Mesenteric fat pad (tissue), 1 donor: ENCODE measurements around the gene TMEM271. TPM values are rescaled to one million over a fixed set of nuclear protein-coding genes. Genes with fewer than 3 reads are reported as not detected.
A peak's percentile ranks its signal among the peaks of the same experiment; 100 is the strongest.

Source experiments
- DNase-seq: peaks from one replicate; pipeline ENCODE4 v3.0.0-alpha.2; 2020; ENCODE audit warnings: low spot score
- total RNA-seq: library from RNA; stranded (reverse); fragmentation: NEBNext Ultra II Directional; extraction: Animal tissue kit (Norgen Biotek cat#: 25700); gene quantifications from one replicate; pipeline ENCODE4 v1.2.1, GENCODE V29; 2021
- donor health status: DM: yes; HTN: yes; CAD: no.

The TMEM271 gene
- total RNA-seq, 1 donor from 2014 or later, result not detected

DNA sequence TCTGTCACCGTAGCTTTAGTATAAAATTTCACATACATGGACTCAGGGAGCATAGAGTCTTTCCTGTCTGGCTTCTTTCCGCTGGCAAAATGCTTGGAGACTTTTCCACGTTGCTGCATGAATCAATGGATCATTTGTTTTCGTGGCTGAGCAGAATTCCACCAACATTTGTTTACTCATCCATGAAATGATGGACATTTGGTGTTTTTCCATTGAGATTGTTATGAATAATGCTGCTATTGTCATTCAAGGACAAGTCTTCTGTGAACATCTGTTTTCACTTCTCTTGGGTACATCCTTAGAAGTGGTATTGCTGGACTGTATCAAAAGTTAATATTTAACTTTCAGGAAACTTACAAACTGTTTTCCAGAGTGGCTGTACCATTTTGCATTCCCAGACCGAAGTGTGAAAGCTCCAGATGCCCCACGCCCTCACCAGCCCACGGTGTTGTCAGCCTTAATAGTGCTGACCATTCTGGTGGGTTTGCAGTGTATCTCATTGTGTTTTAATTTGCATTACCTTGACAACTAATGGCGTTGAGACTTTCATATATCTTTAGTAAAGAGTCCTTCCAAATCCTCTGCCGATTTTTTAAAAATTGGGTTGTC, 5.8 kb upstream of the TMEM271 start:
- peak; percentile 1 for DNase-seq

- no peak for DNase-seq
Observed at GRCh38 chr4:581181-581580, 5.1 kb upstream of the TMEM271 start.

- no peak for DNase-seq
Observed at GRCh38 chr4:579543-580175, 3.6 kb upstream of the TMEM271 start.

DNA sequence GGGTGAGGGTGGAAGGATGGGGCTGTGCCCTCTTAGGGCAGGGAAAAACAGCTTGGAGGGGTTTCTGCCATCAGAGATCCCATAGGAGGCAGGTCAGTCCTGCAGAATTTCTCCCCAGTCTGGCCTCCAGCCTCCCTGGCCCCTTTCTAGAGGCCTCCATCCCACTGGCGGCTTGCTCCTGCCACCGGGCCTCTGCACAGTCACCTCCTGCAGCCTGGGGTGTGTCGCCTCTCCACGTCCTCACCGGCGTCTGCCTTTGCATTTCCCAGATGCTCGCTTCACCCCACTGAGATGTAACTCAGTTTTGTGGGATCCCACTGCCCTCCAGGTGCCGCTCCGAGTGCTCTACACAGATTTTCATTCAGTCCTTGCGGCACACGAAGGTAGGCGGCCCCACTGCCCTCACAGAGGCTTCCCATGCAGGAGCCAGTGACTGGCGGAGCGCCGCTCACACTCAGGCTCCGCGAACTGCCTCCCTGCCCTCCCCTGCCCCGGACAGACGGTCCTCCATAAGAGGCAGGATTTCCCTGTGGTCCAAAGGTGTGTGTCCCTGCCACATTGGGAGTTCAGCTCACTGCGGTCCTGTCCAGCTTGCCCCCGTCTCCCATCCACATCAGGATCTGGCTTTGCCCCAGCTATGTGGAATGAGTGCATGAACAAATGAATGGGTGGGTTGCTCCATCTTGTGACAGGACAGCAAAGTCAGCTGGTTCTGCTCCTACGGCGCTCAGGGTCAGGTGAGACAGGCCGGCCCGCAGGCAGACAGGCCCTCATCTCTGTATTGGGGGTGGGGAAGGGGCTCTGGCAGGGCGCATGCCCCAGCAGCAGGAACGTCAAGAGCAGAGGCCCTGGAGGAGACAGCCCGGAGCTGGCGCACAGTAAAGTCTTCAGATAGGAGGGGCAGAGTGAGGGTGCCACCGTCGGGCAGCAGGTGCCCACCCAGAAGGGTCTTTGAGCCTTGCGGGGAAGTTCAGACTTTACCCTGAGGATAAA, 2.7 kb upstream of the TMEM271 start:
- DNase-seq, result no peak

DNA sequence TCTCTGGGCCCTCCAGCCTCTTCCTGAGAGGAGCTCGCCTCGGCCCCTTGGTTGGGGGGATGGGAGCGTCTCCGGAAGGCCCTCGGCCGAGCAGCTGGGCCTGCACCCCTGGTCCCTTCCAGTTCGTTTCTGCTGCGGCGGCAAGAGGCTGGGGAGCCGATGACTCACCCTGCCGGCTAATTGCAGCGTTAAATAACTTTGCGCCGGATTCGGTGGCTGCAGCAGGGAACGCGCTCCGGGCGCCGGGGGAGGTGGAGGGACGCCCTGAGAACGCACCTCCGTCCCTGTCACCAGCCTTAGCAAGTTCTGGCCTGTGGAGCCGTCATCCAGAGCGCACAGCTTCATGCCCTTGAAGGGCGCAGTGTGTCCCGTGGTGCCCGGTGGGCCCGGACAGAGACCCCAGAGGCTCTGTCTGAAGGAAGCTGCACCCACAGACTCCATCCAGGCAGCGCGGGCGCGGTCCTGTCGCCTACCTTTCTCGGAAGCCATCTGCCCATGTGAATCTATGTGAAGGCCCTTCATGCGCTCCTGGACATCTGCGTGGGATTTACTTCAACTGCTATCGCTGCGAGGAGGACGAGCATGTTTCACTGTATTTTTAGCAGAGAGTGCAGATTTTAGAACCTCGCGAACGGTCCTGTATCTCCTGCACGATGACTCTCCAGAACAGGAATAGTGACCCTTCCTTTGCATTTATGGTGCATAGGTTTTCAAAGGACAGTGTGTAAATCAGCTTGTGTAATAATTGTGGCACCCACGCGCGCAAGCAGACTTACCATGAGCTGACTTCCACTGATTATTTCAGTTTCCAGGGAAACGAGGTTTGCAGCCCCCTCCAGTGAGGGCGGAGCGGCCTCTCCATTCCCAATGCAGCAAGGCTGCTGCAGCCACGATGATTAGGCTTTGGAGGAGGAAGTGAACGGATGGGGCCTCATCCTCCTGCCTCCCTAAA, 1.7 kb upstream of the TMEM271 start:
- DNase-seq, result no peak

DNA sequence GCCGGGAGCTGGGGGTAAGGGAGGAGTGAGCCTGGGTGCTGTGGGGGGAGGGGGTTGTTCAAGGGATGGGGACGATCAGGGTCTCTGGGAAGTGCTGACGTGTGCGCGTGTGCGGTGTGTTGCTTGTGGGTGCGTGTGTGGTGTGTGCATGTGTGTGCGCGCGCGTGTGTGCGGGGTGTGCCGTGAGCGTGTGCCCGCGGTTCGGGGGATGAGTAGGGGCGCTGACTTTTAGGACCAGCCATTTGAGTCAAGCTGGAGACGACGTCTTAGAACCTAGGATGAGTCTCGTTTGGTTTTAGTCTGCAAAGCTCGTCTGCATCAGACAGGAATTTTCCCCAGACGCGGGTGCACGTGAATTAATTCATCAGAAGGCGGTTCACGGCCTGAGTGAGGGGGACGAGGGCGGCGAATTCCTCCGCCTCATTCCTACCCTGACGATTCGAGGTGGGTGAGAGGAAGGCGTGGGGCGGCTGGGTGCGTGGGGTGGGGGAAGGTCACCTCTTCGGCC, 950 bp upstream of the TMEM271 start:
- no peak for DNase-seq

GRCh38 chr4:575281-576141, 584 bp downstream of the TMEM271 start:
- DNase-seq, result no peak

DNA sequence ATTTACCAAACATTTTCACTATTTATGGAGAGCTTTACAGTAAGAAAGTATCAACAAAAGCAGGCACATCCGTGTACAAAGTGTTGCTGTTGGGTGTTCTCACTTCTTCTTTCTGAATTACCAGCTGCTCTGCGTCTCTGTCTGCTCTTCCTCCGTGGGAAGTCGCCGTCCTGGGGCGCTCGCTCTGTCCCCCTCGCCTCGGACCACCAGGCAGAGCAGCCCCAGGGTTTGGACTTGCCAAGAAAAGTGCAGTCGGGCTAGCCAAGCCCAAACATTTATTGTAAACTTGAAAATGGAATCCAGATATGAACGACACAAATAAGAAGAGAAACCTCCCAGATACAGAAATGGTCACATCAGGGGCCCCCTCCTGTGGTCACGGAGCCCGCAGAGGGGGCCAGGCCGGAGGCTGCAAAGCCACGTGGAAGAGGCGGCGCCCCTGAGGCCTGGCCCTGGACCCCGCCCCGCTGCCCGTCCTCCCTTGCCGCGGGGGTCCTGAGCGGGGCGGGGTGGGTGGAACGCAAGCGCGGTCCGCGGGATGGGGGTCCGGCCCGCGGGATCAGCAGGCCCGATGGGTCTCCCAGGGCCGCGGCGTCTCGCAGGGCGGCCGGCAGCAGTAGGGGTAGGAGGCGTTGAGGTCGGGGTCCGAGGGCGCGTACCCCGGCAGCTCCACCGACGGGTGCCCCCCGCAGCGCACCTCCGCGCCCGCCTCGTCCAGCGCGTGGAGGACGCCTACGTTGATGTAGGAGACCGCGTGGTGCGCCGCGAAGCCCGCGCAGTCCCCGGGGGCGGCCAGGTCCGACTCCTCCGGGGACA, 1.5 kb downstream of the TMEM271 start:
- no peak for DNase-seq

DNA sequence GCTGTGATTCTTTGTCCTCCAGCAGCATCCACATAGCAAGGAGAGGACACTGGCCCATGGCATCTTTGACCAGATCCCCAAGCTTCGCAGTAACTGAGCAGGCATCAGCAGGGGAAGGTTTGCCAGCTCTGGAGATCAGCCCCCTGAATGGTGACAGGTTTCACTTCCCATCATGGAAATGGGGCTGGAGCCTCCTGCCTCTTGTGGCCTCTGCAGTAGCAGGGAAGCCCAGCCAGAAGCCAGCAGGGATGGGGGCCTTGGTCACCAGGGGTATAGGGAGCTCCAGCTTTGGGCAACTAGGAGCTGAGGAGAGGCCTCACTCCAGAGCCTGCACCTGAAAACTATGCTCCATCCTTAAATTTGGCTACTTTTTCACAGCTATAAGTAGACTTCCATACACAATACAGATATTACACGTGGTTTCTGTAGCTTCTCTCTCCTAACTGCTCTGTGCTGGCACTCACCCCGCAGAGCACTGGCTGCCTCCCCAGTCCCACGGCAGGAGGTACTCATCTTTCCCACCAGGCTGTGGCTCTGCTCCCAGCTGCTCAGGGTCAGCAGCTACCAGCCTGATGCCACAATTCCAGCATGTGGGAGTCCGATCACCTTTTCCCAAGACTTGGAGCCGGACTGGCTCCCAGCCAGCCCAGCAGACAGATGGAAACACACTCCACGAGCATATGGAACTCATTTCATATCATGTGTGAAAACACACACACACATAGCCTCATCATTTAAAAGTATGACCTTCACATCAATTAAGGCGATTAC, 2.8 kb downstream of the TMEM271 start:
- no peak for DNase-seq

DNA sequence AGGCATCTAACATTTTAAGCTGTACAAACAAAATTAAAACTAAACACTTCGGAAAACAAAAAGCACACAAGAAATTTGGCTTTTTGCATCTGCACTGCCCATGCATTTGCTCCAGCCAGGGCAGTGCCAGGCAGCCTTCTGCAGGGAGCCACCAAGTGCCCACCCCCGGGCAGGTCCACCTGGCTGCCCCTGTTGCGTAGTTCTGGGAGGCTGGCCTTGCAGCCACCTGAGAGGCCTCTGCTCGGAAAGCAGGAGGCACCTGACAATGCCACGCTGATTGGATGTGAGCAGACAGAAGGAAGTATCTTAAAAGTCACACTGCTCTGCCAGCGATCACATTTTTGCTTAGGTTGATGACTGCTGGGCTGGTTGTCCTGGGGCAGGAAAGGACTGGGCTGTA, 3.5 kb downstream of the TMEM271 start:
- no peak for DNase-seq

- DNase-seq, result no peak
Observed at GRCh38 chr4:571838-572572, 4.1 kb downstream of the TMEM271 start.

DNA sequence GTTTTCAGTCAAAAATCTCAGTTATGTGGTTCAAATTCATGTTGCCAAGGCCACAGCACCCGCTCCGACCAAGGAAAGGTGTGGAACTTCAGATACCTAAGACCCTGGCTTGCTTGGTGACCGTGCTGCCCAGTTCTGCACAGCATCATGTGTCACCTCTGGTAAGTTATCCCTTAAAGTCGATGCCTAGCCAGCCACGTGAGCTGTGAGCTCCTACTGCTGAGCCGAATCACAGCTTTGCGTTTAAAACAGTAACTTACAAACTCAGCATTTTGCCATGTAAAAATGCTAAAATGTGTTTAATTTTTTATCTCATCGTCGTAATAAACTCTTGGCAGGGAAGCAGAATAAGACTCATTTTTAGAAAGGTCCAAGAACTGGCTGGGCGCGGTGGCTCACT, 5.3 kb downstream of the TMEM271 start:
- no peak for DNase-seq

- DNase-seq, result no peak
Observed at GRCh38 chr4:569958-570667, 6.0 kb downstream of the TMEM271 start.

GRCh38 chr4:568962-569361, 7.1 kb downstream of the TMEM271 start:
- no peak for DNase-seq

- DNase-seq, result no peak
Observed at GRCh38 chr4:568351-568652, 7.8 kb downstream of the TMEM271 start.

- DNase-seq, result no peak
Observed at GRCh38 chr4:567457-568350, 8.4 kb downstream of the TMEM271 start.
